C4-2B (cell line): Measurements from ENCODE around the gene GPR25.

Source experiments
- H3K27ac ChIP-seq: fragments of 450-650 bp; 2 replicates; pipeline ENCODE4 v1.5.1; 2017
- ZFX ChIP-seq: fragments of 450-650 bp; IDR thresholded peaks from 2 replicates; pipeline ENCODE4 v1.6.1; 2017
- TF ChIP-seq, protein P1 (sequence below): fragments of 450-650 bp; conservative IDR thresholded peaks from 2 replicates; pipeline ENCODE4 v1.5.1; 2017; ENCODE audit warnings: mild to moderate bottlenecking

Gene GPR25

DNA sequence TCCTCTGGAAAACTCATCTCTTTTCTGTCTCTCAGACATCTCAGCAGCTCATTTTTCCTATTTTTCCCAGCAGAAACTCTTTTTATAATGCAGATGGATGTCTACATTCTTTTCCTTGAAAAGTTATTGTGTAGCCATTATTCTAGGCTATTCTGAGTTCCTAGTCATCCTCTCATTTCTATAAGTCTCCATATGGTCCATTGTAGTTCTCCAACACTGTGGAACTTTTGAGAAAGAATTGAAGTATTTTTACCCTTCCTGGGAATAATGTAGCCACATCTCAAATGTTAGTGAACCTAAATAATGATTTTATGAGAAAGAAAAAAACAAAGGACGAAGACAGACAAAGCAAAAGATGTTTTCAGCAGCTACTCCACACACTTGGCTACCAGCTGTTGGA lies 26.4 kb upstream of the GPR25 start:
- TF ChIP-seq, protein P1, sequence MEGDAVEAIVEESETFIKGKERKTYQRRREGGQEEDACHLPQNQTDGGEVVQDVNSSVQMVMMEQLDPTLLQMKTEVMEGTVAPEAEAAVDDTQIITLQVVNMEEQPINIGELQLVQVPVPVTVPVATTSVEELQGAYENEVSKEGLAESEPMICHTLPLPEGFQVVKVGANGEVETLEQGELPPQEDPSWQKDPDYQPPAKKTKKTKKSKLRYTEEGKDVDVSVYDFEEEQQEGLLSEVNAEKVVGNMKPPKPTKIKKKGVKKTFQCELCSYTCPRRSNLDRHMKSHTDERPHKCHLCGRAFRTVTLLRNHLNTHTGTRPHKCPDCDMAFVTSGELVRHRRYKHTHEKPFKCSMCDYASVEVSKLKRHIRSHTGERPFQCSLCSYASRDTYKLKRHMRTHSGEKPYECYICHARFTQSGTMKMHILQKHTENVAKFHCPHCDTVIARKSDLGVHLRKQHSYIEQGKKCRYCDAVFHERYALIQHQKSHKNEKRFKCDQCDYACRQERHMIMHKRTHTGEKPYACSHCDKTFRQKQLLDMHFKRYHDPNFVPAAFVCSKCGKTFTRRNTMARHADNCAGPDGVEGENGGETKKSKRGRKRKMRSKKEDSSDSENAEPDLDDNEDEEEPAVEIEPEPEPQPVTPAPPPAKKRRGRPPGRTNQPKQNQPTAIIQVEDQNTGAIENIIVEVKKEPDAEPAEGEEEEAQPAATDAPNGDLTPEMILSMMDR = no peak
- TF ChIP-seq ZFX = no peak
- H3K27ac ChIP-seq = no peak overlapping the region

DNA sequence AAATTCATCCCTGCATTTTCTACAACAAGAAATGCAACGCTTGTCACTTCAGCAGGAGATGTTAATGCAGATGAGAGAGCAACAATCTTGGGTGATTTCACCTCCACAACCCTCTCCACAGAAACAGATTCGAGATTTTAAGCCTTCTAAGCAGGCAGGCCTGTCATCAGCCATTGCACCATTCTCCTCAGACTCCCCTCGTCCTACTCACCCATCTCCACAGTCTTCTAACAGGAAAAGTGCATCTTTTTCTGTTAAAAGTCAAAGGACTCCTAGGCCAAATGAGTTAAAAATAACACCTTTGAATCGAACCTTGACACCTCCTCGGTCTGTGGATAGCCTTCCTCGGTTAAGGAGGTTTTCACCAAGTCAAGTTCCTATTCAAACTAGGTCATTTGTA lies 23.4 kb upstream of the GPR25 start:
- TF ChIP-seq, protein P1 = no peak
- TF ChIP-seq ZFX = no peak
- H3K27ac ChIP-seq = no peak overlapping the region

DNA sequence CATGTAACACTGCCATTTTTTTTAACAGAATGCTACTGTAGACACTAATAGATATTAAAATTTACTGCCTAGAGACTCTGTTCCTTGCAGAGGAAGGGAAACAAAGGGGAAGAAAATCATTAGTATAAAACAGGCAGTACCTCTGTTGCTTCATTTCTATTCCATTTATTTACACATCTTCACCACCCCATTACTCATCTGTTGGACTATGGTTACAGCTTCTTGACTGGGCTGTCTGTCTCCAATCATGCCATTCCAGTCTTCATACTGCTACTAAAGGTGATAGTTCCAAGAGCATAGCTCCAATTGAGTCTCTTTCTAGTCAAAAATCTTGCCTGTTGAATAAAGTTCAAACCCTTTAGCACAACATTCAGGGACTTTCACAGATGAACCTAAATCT lies 22.2 kb upstream of the GPR25 start:
- TF ChIP-seq, protein P1 = no peak
- TF ChIP-seq ZFX = no peak
- H3K27ac ChIP-seq = no peak overlapping the region

DNA sequence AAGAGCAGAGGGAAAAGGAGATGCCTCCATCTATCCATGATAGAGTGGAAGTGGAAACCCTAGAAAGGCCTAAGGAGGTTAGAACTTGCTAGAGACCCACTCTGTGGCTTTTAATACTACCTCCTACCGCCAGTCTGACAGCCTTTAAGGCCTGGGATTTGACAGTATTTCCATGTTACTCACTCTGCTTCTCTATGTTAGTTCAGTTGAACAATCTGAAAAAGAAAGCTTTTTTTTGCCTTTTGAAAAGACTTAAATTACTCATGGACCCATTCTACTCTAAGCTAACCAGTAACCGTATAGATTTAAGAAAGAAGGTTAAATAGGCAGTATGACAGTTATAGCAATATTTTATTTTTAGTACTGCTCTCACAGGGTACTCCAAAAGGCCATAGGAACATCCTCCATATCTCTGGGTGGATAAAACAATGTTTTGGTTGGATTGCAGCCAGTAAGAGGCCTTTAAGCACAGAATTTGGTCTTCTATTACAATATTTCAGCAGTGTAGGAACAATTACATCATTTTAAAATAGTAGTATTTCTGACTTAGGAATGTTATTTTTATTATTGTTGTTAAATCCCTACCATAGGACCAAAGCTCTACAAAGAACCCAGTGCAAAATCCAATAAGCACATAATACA lies 15.9 kb upstream of the GPR25 start:
- TF ChIP-seq, protein P1 = no peak
- TF ChIP-seq ZFX = no peak
- no peak overlapping the region for H3K27ac ChIP-seq

DNA sequence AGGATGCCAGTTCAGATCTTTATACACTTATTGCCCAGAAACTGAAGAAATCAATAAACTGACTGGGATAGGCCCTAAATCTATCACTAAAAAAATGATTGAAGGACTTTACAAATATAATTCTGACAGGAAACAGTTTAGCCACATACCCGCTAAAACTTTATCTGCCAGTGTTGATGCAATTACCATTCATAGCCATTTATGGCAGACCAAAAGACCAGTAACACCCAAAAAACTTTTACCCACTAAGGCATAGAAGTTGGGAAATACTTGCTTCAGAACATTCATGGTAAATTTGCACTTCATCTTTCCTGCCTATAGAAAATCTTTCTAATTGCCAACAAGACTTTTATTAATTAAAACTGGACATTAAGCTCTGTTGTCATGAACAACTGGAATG lies 15.0 kb upstream of the GPR25 start:
- TF ChIP-seq, protein P1 = no peak
- no peak for TF ChIP-seq ZFX
- no peak overlapping the region for H3K27ac ChIP-seq

DNA sequence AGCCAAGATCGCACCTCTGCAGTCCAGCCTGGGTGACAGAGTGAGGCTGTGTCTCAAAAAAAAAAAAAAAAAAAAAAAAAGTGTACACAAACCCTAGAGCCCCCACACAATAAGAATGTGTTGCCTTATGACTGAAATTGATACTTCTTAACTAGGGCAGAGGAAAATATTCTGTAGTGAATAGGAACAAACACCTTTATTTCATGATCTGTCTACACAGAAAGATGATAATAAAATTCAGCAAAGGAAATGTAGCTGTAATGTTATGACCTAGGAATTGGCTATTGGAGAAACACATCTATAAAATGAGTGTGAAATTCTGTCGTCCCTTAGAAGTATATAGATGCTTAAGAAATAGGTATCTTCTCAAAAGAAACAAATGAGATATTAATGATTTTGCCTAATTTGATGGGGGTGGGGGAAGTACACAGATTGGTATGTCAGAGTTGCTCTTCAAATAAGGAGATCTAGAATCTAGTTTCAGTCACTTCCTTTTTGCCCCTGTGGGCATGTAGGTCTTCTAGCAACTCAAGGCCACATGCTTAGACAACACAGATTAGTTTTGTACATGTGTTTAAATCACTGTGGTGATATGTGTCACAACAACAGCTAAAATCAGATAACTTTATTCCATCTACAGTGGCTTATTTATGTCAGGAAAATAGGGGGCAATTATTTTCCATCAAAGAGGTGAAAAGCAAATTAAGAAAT lies 10.7 kb upstream of the GPR25 start:
- TF ChIP-seq, protein P1 = no peak
- no peak for TF ChIP-seq ZFX
- H3K27ac ChIP-seq = no peak overlapping the region

DNA sequence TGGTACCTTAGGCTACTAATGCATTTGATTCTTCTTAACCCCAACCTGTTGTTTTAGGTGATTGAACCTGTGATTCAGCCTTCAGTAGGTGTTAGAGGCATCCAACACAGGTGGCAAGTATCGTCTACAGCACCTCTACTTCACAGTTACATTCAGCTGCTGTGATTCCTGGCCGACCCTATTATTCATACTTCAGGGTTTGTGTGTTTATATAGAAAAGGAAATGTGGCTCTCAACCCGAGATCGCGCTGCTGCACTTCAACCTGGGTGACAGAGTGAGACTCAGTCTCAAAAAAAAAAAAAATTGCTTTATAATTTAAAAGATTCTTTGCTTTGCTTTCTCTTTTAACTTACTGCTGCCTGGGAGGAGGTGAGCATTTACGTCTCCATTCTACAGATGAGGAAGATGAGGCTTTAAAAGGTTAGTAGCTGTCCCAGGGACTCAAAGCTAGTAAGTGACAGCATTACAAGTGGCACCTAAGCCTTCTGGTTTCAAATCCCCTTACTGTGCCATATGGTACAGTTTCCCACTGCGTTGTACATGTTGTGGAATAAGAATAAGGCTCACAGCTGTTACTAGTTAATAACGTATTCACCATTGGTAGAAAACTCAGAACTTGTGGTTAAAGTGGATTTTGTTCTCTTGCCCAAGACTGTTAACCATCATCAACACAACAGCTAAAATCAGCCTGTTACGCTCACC lies 9.9 kb upstream of the GPR25 start:
- H3K27ac ChIP-seq = no peak overlapping the region
- TF ChIP-seq ZFX = no peak
- TF ChIP-seq, protein P1 = no peak
